Measurements from ENCODE around the gene FLYWCH2. TPM values are rescaled to one million over a fixed set of nuclear protein-coding genes. Genes with fewer than 3 reads are reported as not detected.

The FLYWCH2 gene
- polyA plus RNA-seq, 2 of the 4 experiments (the other 2 are of a cell fraction) = 23.2 to 41.2 TPM

GRCh38 chr16:2846511-2847310 lies 36.3 kb upstream of the FLYWCH2 start (continued):
- TF ChIP-seq CHD4 (IDR thresholded peaks at IDR 0.05; ENCODE audit: borderline replicate concordance) (no peak), ZNF302 (CRISPR knock-in tag; IDR thresholded peaks at IDR 0.05) (no peak), ZFP36 (IDR thresholded peaks at IDR 0.05; ENCODE audit: borderline replicate concordance, partially characterized antibody) (no peak), POLR2A (IDR thresholded peaks at IDR 0.05; ENCODE audit: low read length) (no peak), TFCP2L1 (CRISPR knock-in tag; IDR thresholded peaks at IDR 0.05) (no peak), SREBF2 (IDR thresholded peaks at IDR 0.05) (no peak), RAD21 (conservative IDR thresholded peaks at IDR 0.05 in 1 of 2, IDR thresholded peaks at IDR 0.05 in 1 of 2) (no peak), HOXB5 (CRISPR knock-in tag; IDR thresholded peaks at IDR 0.05) (no peak), PHF8 (IDR thresholded peaks at IDR 0.05; ENCODE audit: borderline replicate concordance, low read depth) (no peak), KDM1A (IDR thresholded peaks at IDR 0.05; ENCODE audit: low read depth) (no peak), RNF2 (IDR thresholded peaks at IDR 0.05; ENCODE audit: borderline replicate concordance, low read depth) (no peak), NR3C1 (IDR thresholded peaks at IDR 0.05) (no peak), CTCF (IDR thresholded peaks at IDR 0.05) (no peak), GATA3 (IDR thresholded peaks at IDR 0.05; ENCODE audit: borderline replicate concordance) (peak; percentile 75), CHD2 (IDR thresholded peaks at IDR 0.05; ENCODE audit: low read length, partially characterized antibody) (no peak), MYC (IDR thresholded peaks at IDR 0.05; ENCODE audit: borderline replicate concordance, low read length) (no peak), EHMT2 (IDR thresholded peaks at IDR 0.05; ENCODE audit: low read depth) (no peak), MAZ (IDR thresholded peaks at IDR 0.05; ENCODE audit: borderline replicate concordance, low read depth, low read length) (no peak), EHF (CRISPR knock-in tag; IDR thresholded peaks at IDR 0.05) (no peak), BHLHE40 (IDR thresholded peaks at IDR 0.05; ENCODE audit: low read depth, low read length) (no peak), JUN (IDR thresholded peaks at IDR 0.05) (peak; percentile 81 to 92; a peak in 4 of 5 replicates), CEBPB (IDR thresholded peaks at IDR 0.05) (peak; percentile 36 to 67; a peak in 3 of 4 replicates), RARB (CRISPR knock-in tag; IDR thresholded peaks at IDR 0.05) (no peak), KDM5A (IDR thresholded peaks at IDR 0.05) (no peak), NPAS2 (CRISPR knock-in tag; IDR thresholded peaks at IDR 0.05; ENCODE audit: borderline replicate concordance) (no peak), FOXS1 (CRISPR knock-in tag; IDR thresholded peaks at IDR 0.05) (no peak), MAFK (IDR thresholded peaks at IDR 0.05; ENCODE audit: partially characterized antibody) (no peak), PBX3 (IDR thresholded peaks at IDR 0.05) (no peak), EP300 (IDR thresholded peaks at IDR 0.05) (peak; percentile 84 to 90; a peak in 2 of 5 replicates), HOXB13 (CRISPR knock-in tag; IDR thresholded peaks at IDR 0.05; ENCODE audit: low read depth) (no peak), ZSCAN20 (CRISPR knock-in tag; IDR thresholded peaks at IDR 0.05) (no peak), RCOR1 (IDR thresholded peaks at IDR 0.05; ENCODE audit: low read depth, low read length) (no peak)
- TF ChIP-seq, protein P1, sequence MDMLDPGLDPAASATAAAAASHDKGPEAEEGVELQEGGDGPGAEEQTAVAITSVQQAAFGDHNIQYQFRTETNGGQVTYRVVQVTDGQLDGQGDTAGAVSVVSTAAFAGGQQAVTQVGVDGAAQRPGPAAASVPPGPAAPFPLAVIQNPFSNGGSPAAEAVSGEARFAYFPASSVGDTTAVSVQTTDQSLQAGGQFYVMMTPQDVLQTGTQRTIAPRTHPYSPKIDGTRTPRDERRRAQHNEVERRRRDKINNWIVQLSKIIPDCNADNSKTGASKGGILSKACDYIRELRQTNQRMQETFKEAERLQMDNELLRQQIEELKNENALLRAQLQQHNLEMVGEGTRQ (IDR thresholded peaks at IDR 0.05) = no peak
- TF ChIP-seq, protein P2, sequence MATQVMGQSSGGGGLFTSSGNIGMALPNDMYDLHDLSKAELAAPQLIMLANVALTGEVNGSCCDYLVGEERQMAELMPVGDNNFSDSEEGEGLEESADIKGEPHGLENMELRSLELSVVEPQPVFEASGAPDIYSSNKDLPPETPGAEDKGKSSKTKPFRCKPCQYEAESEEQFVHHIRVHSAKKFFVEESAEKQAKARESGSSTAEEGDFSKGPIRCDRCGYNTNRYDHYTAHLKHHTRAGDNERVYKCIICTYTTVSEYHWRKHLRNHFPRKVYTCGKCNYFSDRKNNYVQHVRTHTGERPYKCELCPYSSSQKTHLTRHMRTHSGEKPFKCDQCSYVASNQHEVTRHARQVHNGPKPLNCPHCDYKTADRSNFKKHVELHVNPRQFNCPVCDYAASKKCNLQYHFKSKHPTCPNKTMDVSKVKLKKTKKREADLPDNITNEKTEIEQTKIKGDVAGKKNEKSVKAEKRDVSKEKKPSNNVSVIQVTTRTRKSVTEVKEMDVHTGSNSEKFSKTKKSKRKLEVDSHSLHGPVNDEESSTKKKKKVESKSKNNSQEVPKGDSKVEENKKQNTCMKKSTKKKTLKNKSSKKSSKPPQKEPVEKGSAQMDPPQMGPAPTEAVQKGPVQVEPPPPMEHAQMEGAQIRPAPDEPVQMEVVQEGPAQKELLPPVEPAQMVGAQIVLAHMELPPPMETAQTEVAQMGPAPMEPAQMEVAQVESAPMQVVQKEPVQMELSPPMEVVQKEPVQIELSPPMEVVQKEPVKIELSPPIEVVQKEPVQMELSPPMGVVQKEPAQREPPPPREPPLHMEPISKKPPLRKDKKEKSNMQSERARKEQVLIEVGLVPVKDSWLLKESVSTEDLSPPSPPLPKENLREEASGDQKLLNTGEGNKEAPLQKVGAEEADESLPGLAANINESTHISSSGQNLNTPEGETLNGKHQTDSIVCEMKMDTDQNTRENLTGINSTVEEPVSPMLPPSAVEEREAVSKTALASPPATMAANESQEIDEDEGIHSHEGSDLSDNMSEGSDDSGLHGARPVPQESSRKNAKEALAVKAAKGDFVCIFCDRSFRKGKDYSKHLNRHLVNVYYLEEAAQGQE (IDR thresholded peaks at IDR 0.05) = no peak
- TF ChIP-seq, protein P3, sequence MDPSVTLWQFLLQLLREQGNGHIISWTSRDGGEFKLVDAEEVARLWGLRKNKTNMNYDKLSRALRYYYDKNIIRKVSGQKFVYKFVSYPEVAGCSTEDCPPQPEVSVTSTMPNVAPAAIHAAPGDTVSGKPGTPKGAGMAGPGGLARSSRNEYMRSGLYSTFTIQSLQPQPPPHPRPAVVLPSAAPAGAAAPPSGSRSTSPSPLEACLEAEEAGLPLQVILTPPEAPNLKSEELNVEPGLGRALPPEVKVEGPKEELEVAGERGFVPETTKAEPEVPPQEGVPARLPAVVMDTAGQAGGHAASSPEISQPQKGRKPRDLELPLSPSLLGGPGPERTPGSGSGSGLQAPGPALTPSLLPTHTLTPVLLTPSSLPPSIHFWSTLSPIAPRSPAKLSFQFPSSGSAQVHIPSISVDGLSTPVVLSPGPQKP (IDR thresholded peaks at IDR 0.05; ENCODE audit: low read depth, low read length) = no peak

All from A549 (cell line).